HT1080 (cell line): ENCODE measurements around the gene LILRA1. TPM values are rescaled to one million over a fixed set of nuclear protein-coding genes. Genes with fewer than 3 reads are reported as not detected.
"Not testable (repeated sequence)": the region's sequence is repeated elsewhere in the genome, so short reads cannot be mapped to it uniquely, and the experiment has no call there.

Experiments
- DNase-seq: peaks from one replicate; pipeline ENCODE4 v3.0.0-alpha.2; 2015; ENCODE audit warnings: low read depth
- total RNA-seq: library from RNA; depleted of rRNA; stranded (reverse); fragments of >200 nt; shearing (Covaris generic); gene quantifications from 2 replicates; pipeline ENCODE4 v1.2.3, GENCODE V29; 2014

Gene LILRA1
- total RNA-seq, 1 experiment from 2014 or later = not detected

- DNase-seq = not testable (repeated sequence)
Measured at GRCh38 chr19:54624234-54624633, 30.8 kb downstream of the LILRA1 start.

- DNase-seq = not testable (repeated sequence)
Measured at GRCh38 chr19:54624934-54625730, 31.7 kb downstream of the LILRA1 start.

GRCh38 chr19:54626757-54627156 lies 33.3 kb downstream of the LILRA1 start:
- DNase-seq = no peak

- not testable (repeated sequence) for DNase-seq
Measured at GRCh38 chr19:54627912-54628311, 34.5 kb downstream of the LILRA1 start.

- DNase-seq = not testable (repeated sequence)
Measured at GRCh38 chr19:54630262-54630661, 36.8 kb downstream of the LILRA1 start, which contains the start of gene LILRB1. TSS of gene LILRB1 (plus strand) at chr19:54630484. CDS start at chr19:54631074, 590 bp downstream.

- no peak for DNase-seq
Measured at GRCh38 chr19:54630782-54631181, 37.4 kb downstream of the LILRA1 start.

- not testable (repeated sequence) for DNase-seq
Measured at GRCh38 chr19:54631489-54632337, 38.3 kb downstream of the LILRA1 start.

- not testable (repeated sequence) for DNase-seq
Measured at GRCh38 chr19:54632517-54632916, 39.1 kb downstream of the LILRA1 start.

GRCh38 chr19:54633401-54633800 lies 40.0 kb downstream of the LILRA1 start:
- no peak for DNase-seq

GRCh38 chr19:54636081-54636480 lies 42.6 kb downstream of the LILRA1 start:
- not testable (repeated sequence) for DNase-seq

GRCh38 chr19:54638683-54639082 lies 45.3 kb downstream of the LILRA1 start:
- DNase-seq = no peak

GRCh38 chr19:54642953-54643352 lies 49.5 kb downstream of the LILRA1 start:
- DNase-seq = not testable (repeated sequence)

GRCh38 chr19:54643583-54643982 lies 50.2 kb downstream of the LILRA1 start:
- DNase-seq = not testable (repeated sequence)

GRCh38 chr19:54644056-54644455 lies 50.6 kb downstream of the LILRA1 start:
- no peak for DNase-seq

- DNase-seq = no peak
Measured at GRCh38 chr19:54646331-54646841, 53.0 kb downstream of the LILRA1 start.

GRCh38 chr19:54648129-54648528 lies 54.7 kb downstream of the LILRA1 start:
- no peak for DNase-seq

- DNase-seq = no peak
Measured at GRCh38 chr19:54650108-54650655, 56.8 kb downstream of the LILRA1 start.
